ENCODE results near the gene DYNC1H1. TPM values are rescaled to one million over a fixed set of nuclear protein-coding genes. Genes with fewer than 3 reads are reported as not detected.

The DYNC1H1 gene
- total RNA-seq, 1 donor from 2014 or later: 237 TPM

- H2AFZ ChIP-seq (replicated peaks): no peak overlapping the region
- peaks cover 9% of the 10 kb centered on the region for H3F3A ChIP-seq (ENCODE audit: low read depth)
- Mint-ChIP-seq H3K4me3 (no peak overlapping the region), H3K4me1 (no peaks in the 10 kb centered on the region), H3K9me3 (no peaks in the 10 kb centered on the region), H3K27me3 (ENCODE audit: insufficient read depth, low read depth) (no peaks in the 10 kb centered on the region), H3K27ac (no peak overlapping the region), H3K36me3 (peaks cover 54% of the 10 kb centered on the region)
- no peaks in the 10 kb centered on the region for H3K4me1 ChIP-seq
- no peak for DNase-seq (ENCODE audit: low spot score)
- no peak overlapping the region for H3K4me3 ChIP-seq
- TF ChIP-seq EZH2phosphoT487 (IDR thresholded peaks at IDR 0.05) (no peak), CTCF (IDR thresholded peaks at IDR 0.05) (no peak), EZH2 (IDR thresholded peaks at IDR 0.05) (no peak)
- no peak overlapping the region for H3K4me2 ChIP-seq
- no peaks in the 10 kb centered on the region for H3K27me3 ChIP-seq
- H4K20me1 ChIP-seq (ENCODE audit: low read depth): peaks cover 4% of the 10 kb centered on the region
- peaks cover 16% of the 10 kb centered on the region for H3K36me3 ChIP-seq
- H3K9ac ChIP-seq: no peak overlapping the region
- H3K27ac ChIP-seq: no peak overlapping the region
- no peaks in the 10 kb centered on the region for H3K79me2 ChIP-seq (ENCODE audit: low read depth)
- no peaks in the 10 kb centered on the region for H3K9me3 ChIP-seq (ENCODE audit: low read depth)
Observed at GRCh38 chr14:102011631-102012030, 47.3 kb downstream of the DYNC1H1 start.

GRCh38 chr14:102012336-102012735 lies 48.0 kb downstream of the DYNC1H1 start:
- no peaks in the 10 kb centered on the region for H3K4me1 Mint-ChIP-seq
- H3K27ac Mint-ChIP-seq: no peak overlapping the region
- no peak for DNase-seq (ENCODE audit: low spot score)
- Histone ChIP-seq H3K4me2 (no peak overlapping the region), H3K4me1 (no peaks in the 10 kb centered on the region), H4K20me1 (ENCODE audit: low read depth) (peaks cover 4% of the 10 kb centered on the region), H3K79me2 (ENCODE audit: low read depth) (no peaks in the 10 kb centered on the region), H3K4me3 (no peak overlapping the region), H3K27ac (no peak overlapping the region), H3K9ac (no peak overlapping the region), H3K9me3 (ENCODE audit: low read depth) (no peaks in the 10 kb centered on the region), H3F3A (ENCODE audit: low read depth) (peaks cover 2% of the 10 kb centered on the region), H3K27me3 (no peaks in the 10 kb centered on the region), H2AFZ (replicated peaks) (no peak overlapping the region), H3K36me3 (peaks cover 12% of the 10 kb centered on the region)
- peaks cover 54% of the 10 kb centered on the region for H3K36me3 Mint-ChIP-seq
- TF ChIP-seq EZH2phosphoT487 (IDR thresholded peaks at IDR 0.05) (no peak), CTCF (IDR thresholded peaks at IDR 0.05) (no peak), EZH2 (IDR thresholded peaks at IDR 0.05) (no peak)
- no peaks in the 10 kb centered on the region for H3K9me3 Mint-ChIP-seq
- no peak overlapping the region for H3K4me3 Mint-ChIP-seq
- H3K27me3 Mint-ChIP-seq (ENCODE audit: insufficient read depth, low read depth): no peaks in the 10 kb centered on the region

- H3K9ac ChIP-seq: no peak overlapping the region
- no peaks in the 10 kb centered on the region for H3K79me2 ChIP-seq (ENCODE audit: low read depth)
- H3K36me3 ChIP-seq: peaks cover 13% of the 10 kb centered on the region
- no peaks in the 10 kb centered on the region for H3K4me1 ChIP-seq
- no peak overlapping the region for H3K27ac ChIP-seq
- H3K9me3 ChIP-seq (ENCODE audit: low read depth): no peaks in the 10 kb centered on the region
- no peak for TF ChIP-seq EZH2phosphoT487 (IDR thresholded peaks at IDR 0.05)
- TF ChIP-seq EZH2 (IDR thresholded peaks at IDR 0.05): no peak
- no peak for TF ChIP-seq CTCF (IDR thresholded peaks at IDR 0.05)
- Mint-ChIP-seq H3K9me3 (no peaks in the 10 kb centered on the region), H3K4me3 (no peak overlapping the region), H3K27me3 (ENCODE audit: insufficient read depth, low read depth) (no peaks in the 10 kb centered on the region), H3K27ac (no peak overlapping the region), H3K36me3 (peaks cover 62% of the 10 kb centered on the region), H3K4me1 (no peaks in the 10 kb centered on the region)
- H3K4me2 ChIP-seq: no peak overlapping the region
- no peaks in the 10 kb centered on the region for H3K27me3 ChIP-seq
- no peak overlapping the region for H3K4me3 ChIP-seq
- no peaks in the 10 kb centered on the region for H3F3A ChIP-seq (ENCODE audit: low read depth)
- no peak overlapping the region for H2AFZ ChIP-seq (replicated peaks)
- H4K20me1 ChIP-seq (ENCODE audit: low read depth): no peaks in the 10 kb centered on the region
- no peak for DNase-seq (ENCODE audit: low spot score)
Observed at GRCh38 chr14:102013669-102014200, 49.4 kb downstream of the DYNC1H1 start.
